GM18868 (cell line): ENCODE measurements around the gene AMBP.

ENCODE experiments used
- ATAC-seq: cut with Tn5 transposase; IDR thresholded peaks from one replicate; pipeline ENCODE4 v1.9.1; 2021; ENCODE audit warnings: mild to moderate bottlenecking, moderate library complexity; ENCODE audit not compliant: unreplicated experiment

The AMBP gene

DNA sequence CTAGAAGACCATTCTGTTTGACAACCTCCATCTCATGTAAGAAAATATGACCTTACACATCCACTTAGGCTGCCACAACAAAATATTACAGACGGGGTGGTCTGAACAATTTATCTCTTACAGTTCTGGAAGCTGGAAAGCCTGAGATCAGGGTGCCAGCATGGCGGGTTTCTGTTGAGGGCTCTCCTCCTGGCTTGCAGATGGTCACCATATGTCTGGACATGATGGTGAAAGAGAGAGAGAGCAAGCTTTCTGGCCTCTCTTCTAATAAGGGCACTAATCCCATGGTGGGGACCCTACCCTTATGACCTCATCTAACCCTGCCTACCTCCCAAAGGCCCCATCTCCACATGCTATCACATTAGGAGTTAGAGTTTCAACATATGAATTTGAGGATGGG lies 66.0 kb downstream of the AMBP start:
- ATAC-seq: no peak

DNA sequence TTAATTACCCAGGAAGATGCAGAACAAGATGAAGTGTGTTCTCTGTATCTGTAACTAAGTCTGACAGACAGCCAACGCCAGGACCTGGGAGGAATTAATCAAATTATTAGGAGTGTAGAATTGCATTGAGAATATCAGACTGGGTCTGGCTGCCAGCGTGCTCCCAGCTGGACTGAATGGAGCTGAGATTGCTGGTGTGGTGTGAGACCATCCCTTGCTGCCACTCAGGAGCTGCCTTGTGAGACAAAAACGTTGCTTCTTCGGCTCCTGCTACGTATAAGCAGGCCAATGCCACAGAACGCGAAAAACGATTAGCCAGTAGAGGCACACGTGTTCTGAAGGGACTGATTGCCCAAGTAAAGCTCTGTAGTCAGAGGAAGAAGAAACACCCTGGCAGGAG lies 66.8 kb downstream of the AMBP start:
- ATAC-seq: no peak
